Vagina (tissue), 2 donors: Measurements from ENCODE around the gene ALK. TPM values are rescaled to one million over a fixed set of nuclear protein-coding genes. Genes with fewer than 3 reads are reported as not detected.

Experiments
- DNase-seq, 2 donors: peaks; one replicate each; pipeline ENCODE4 v3.0.0-alpha.2; 2017; ENCODE audit errors: extremely low spot score in 2 of 2
- H3K27ac ChIP-seq: fragments of 200-600 bp; sonication (generic); one replicate; pipeline ENCODE4 v1.5.1; 2019
- H3K27me3 ChIP-seq: fragments of 200-600 bp; sonication (generic); one replicate; pipeline ENCODE4 v1.5.1; 2019
- H3K36me3 ChIP-seq, 2 donors: fragments of 200-600 bp; sonication (generic); one replicate each; pipeline ENCODE4 v1.5.1; 2017 to 2019
- H3K4me1 ChIP-seq: fragments of 200-600 bp; sonication (generic); one replicate; pipeline ENCODE4 v1.5.1; 2019
- H3K4me3 ChIP-seq, 2 donors: fragments of 200-600 bp; sonication (generic); 1 replicate in 1 of 2; 2 replicates in 1 of 2; pipeline ENCODE4 v1.5.1; 2016 to 2019
- H3K9me3 ChIP-seq: fragments of 200-600 bp; sonication (generic); one replicate; pipeline ENCODE4 v1.5.1; 2019
- CTCF ChIP-seq, 3 experiments: fragments of 450-650 bp in 2 of 3; fragments of 200-600 bp in 1 of 3; sonication (generic) in 1 of 3; IDR thresholded peaks; one replicate each; pipeline ENCODE4 v1.5.1; 2017 to 2019; ENCODE audit warnings: antibody characterized with exemption in 3 of 3, mild to moderate bottlenecking in 2 of 3, moderate library complexity in 2 of 3
- POLR2A ChIP-seq, 2 donors: fragments of 450-650 bp; IDR thresholded peaks; one replicate each; pipeline ENCODE4 v1.6.1; 2017; ENCODE audit warnings: antibody characterized with exemption in 2 of 2, mild to moderate bottlenecking in 2 of 2, moderate library complexity in 2 of 2
- POLR2AphosphoS5 ChIP-seq, 2 donors: sonication (generic); formaldehyde crosslinking; IDR thresholded peaks; one replicate each; pipeline ENCODE4 v1.9.0; 2017; ENCODE audit warnings: antibody characterized with exemption in 2 of 2, mild to moderate bottlenecking in 2 of 2, low read depth in 1 of 2; ENCODE audit not compliant: insufficient read depth in 1 of 2
- intact Hi-C: fragments of 100-400 bp; cut with DNase I; formaldehyde crosslinking; loops from one replicate; pipeline ENCODE4 v1.15.1; 2023
- total RNA-seq: library from RNA; depleted of rRNA; stranded (reverse); fragments of >200 nt; gene quantifications from one replicate; pipeline ENCODE4 v1.2.3, GENCODE V29; 2016

The ALK gene
- total RNA-seq, 1 donor from 2014 or later: 0.74 TPM

GRCh38 chr2:29462293-29462692, 459.1 kb downstream of the ALK start:
- Histone ChIP-seq H3K27ac (no peak overlapping the region), H3K27me3 (no peaks in the 10 kb centered on the region), H3K4me3 (no peak overlapping the region), H3K36me3 (no peaks in the 10 kb centered on the region), H3K9me3 (no peaks in the 10 kb centered on the region), H3K4me1 (no peaks in the 10 kb centered on the region)
- DNase-seq: no peak
- TF ChIP-seq CTCF (IDR thresholded peaks at IDR 0.05) (no peak), POLR2A (IDR thresholded peaks at IDR 0.05) (no peak), POLR2AphosphoS5 (IDR thresholded peaks at IDR 0.05; ENCODE audit: insufficient read depth in 1 of 2, low read depth in 1 of 2) (no peak)
- intact Hi-C loops: no loop called here

GRCh38 chr2:29460190-29460589, 461.2 kb downstream of the ALK start:
- no peak for TF ChIP-seq CTCF (IDR thresholded peaks at IDR 0.05)
- TF ChIP-seq POLR2A (IDR thresholded peaks at IDR 0.05): no peak
- no peak for TF ChIP-seq POLR2AphosphoS5 (IDR thresholded peaks at IDR 0.05; ENCODE audit: insufficient read depth in 1 of 2, low read depth in 1 of 2)
- H3K4me1 ChIP-seq: no peaks in the 10 kb centered on the region
- intact Hi-C loops: no loop called here
- no peak for DNase-seq
- H3K27ac ChIP-seq: no peak overlapping the region
- H3K36me3 ChIP-seq: no peaks in the 10 kb centered on the region
- H3K9me3 ChIP-seq: no peaks in the 10 kb centered on the region
- H3K4me3 ChIP-seq: no peak overlapping the region
- no peaks in the 10 kb centered on the region for H3K27me3 ChIP-seq

GRCh38 chr2:29459445-29460179, 461.8 kb downstream of the ALK start:
- no peak for TF ChIP-seq POLR2AphosphoS5 (IDR thresholded peaks at IDR 0.05; ENCODE audit: insufficient read depth in 1 of 2, low read depth in 1 of 2)
- TF ChIP-seq POLR2A (IDR thresholded peaks at IDR 0.05): no peak
- TF ChIP-seq CTCF (IDR thresholded peaks at IDR 0.05): no peak
- no peak for DNase-seq
- intact Hi-C loops: no loop called here
- Histone ChIP-seq H3K4me1 (no peaks in the 10 kb centered on the region), H3K9me3 (no peaks in the 10 kb centered on the region), H3K27me3 (no peaks in the 10 kb centered on the region), H3K36me3 (no peaks in the 10 kb centered on the region), H3K4me3 (no peak overlapping the region), H3K27ac (no peak overlapping the region)

- Histone ChIP-seq H3K27me3 (no peaks in the 10 kb centered on the region), H3K36me3 (no peaks in the 10 kb centered on the region), H3K4me3 (no peak overlapping the region), H3K4me1 (no peaks in the 10 kb centered on the region), H3K9me3 (no peaks in the 10 kb centered on the region), H3K27ac (no peak overlapping the region)
- intact Hi-C loops: no loop called here
- DNase-seq: no peak
- no peak for TF ChIP-seq POLR2AphosphoS5 (IDR thresholded peaks at IDR 0.05; ENCODE audit: insufficient read depth in 1 of 2, low read depth in 1 of 2)
- TF ChIP-seq CTCF (IDR thresholded peaks at IDR 0.05): no peak
- no peak for TF ChIP-seq POLR2A (IDR thresholded peaks at IDR 0.05)
Measured at GRCh38 chr2:29456429-29456828, 465.0 kb downstream of the ALK start.

- Histone ChIP-seq H3K27ac (no peak overlapping the region), H3K9me3 (no peaks in the 10 kb centered on the region), H3K4me3 (no peak overlapping the region), H3K36me3 (no peaks in the 10 kb centered on the region), H3K27me3 (no peaks in the 10 kb centered on the region), H3K4me1 (no peaks in the 10 kb centered on the region)
- DNase-seq: no peak
- no peak for TF ChIP-seq POLR2AphosphoS5 (IDR thresholded peaks at IDR 0.05; ENCODE audit: insufficient read depth in 1 of 2, low read depth in 1 of 2)
- TF ChIP-seq POLR2A (IDR thresholded peaks at IDR 0.05): no peak
- no peak for TF ChIP-seq CTCF (IDR thresholded peaks at IDR 0.05)
- intact Hi-C loops: no loop called here
Measured at GRCh38 chr2:29455200-29455860, 466.1 kb downstream of the ALK start.
